Raji (cell line): ENCODE measurements around the gene TMEM181.

Experiments used
- POLR2A ChIP-seq: IDR thresholded peaks from 2 replicates; pipeline ENCODE4 v1.6.1; 2011; ENCODE audit warnings: low read depth, low read length, control low read depth; ENCODE audit not compliant: insufficient read depth

The TMEM181 gene

GRCh38 chr6:158559895-158560835, at the start of gene TMEM181:
Gene TMEM181, plus strand, starts transcription at chr6:158560091. Its CDS starts 134 bp downstream, at chr6:158560225.
- TF ChIP-seq POLR2A = peak; percentile 88

- TF ChIP-seq POLR2A = no peak
These were observed 47.1 kb upstream of the TMEM181 start for GRCh38 chr6:158512809-158513208.

- TF ChIP-seq POLR2A = no peak
These were observed 45.7 kb upstream of the TMEM181 start for GRCh38 chr6:158514176-158514575.

- no peak for TF ChIP-seq POLR2A
These were observed 44.9 kb upstream of the TMEM181 start for GRCh38 chr6:158514991-158515390.

GRCh38 chr6:158516098-158516497, 43.8 kb upstream of the TMEM181 start:
- TF ChIP-seq POLR2A = no peak

GRCh38 chr6:158517038-158517437, 42.9 kb upstream of the TMEM181 start:
- no peak for TF ChIP-seq POLR2A

- no peak for TF ChIP-seq POLR2A
These were observed 42.3 kb upstream of the TMEM181 start for GRCh38 chr6:158517581-158517980.

- TF ChIP-seq POLR2A = no peak
These were observed 41.4 kb upstream of the TMEM181 start for GRCh38 chr6:158518191-158519127.

- TF ChIP-seq POLR2A = no peak
These were observed 40.6 kb upstream of the TMEM181 start for GRCh38 chr6:158519300-158519699.

GRCh38 chr6:158519761-158520160, 40.1 kb upstream of the TMEM181 start:
- no peak for TF ChIP-seq POLR2A

- no peak for TF ChIP-seq POLR2A
These were observed 38.1 kb upstream of the TMEM181 start for GRCh38 chr6:158521759-158522158.

- TF ChIP-seq POLR2A = no peak
These were observed 37.3 kb upstream of the TMEM181 start for GRCh38 chr6:158522616-158523015.

GRCh38 chr6:158524311-158524710, 35.6 kb upstream of the TMEM181 start:
- no peak for TF ChIP-seq POLR2A

GRCh38 chr6:158528826-158529225, 31.1 kb upstream of the TMEM181 start:
- no peak for TF ChIP-seq POLR2A

GRCh38 chr6:158529629-158530028, 30.3 kb upstream of the TMEM181 start:
- no peak for TF ChIP-seq POLR2A
